CD4-positive, alpha-beta T cell treated with Interleukin-15 for 1 hour (primary cell): ENCODE data around the gene CER1.

Source experiments
- DNase-seq: peaks from one replicate; pipeline ENCODE4 v3.0.0-alpha.2; 2020

Gene CER1

GRCh38 chr9:14722391-14723035 lies at the start of gene CER1:
TSS of gene CER1 (minus strand) at chr9:14722733. CDS start at chr9:14722672, 61 bp downstream.
- DNase-seq: no peak

GRCh38 chr9:14770592-14770991 lies 48.1 kb upstream of the CER1 start:
- no peak for DNase-seq

DNA sequence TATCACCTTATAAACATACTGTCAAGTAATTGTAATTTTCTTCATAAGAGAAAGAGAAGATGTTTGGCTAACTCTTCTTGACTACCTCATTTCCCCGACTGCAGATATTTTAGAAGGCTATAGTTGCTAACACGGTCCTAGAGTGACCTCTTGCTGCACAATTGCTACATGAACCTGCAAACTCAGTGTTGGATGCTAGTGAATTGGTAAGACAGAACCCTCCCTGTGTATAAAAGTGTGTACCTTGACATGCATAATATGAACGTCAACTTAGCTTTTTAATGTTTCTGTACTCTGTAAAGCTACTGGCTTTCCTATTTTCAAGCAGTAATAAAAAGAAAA lies 46.7 kb upstream of the CER1 start:
- no peak for DNase-seq

- DNase-seq: no peak
Measured at GRCh38 chr9:14768405-14769229, 46.1 kb upstream of the CER1 start.

DNA sequence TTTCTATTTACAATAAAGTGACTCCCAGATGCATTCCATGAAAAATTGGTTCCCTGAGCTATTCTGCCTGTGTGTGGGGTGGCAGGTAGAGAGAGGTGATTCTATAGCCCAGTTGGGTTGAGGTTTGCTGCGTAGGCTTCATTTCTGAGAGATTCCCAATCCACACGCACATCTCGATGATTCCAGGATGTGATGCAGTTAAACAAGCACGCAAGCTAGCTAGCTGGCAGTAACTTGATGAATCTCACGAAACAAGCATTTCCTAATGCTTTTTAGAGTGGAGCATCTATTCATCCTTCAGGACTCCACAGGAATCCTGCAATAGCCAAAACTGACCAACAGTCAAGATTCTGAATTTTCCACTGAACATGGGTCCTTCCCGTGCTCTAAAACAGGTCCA lies 43.8 kb upstream of the CER1 start:
- DNase-seq: no peak

DNA sequence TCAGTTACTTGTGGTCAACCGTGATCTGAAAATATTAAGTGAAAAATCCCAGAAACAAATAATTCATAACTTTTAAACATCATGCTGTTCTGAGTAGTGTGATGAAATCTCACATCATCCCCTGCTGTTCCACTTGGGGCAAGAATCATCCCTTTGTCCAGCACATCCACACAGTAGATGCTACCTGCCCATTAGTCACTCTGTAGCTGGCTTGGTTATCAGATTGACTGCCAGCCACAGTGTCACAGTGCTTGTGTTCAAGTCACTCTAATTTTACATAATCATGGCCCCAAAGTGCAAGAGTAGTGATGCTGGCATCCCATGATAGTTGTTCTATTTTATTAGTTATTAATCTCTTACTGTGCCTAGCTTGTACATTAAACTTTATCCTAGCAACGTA lies 39.1 kb upstream of the CER1 start:
- no peak for DNase-seq

GRCh38 chr9:14760060-14760459 lies 37.5 kb upstream of the CER1 start:
- DNase-seq: no peak

- no peak for DNase-seq
Measured at GRCh38 chr9:14756291-14756690, 33.8 kb upstream of the CER1 start.

GRCh38 chr9:14752871-14753270 lies 30.3 kb upstream of the CER1 start:
- no peak for DNase-seq

- DNase-seq: no peak
Measured at GRCh38 chr9:14752271-14752670, 29.7 kb upstream of the CER1 start.

- no peak for DNase-seq
Measured at GRCh38 chr9:14750821-14751220, 28.3 kb upstream of the CER1 start.

GRCh38 chr9:14749741-14750211 lies 27.2 kb upstream of the CER1 start:
- no peak for DNase-seq

- DNase-seq: no peak
Measured at GRCh38 chr9:14748373-14748772, 25.8 kb upstream of the CER1 start.

DNA sequence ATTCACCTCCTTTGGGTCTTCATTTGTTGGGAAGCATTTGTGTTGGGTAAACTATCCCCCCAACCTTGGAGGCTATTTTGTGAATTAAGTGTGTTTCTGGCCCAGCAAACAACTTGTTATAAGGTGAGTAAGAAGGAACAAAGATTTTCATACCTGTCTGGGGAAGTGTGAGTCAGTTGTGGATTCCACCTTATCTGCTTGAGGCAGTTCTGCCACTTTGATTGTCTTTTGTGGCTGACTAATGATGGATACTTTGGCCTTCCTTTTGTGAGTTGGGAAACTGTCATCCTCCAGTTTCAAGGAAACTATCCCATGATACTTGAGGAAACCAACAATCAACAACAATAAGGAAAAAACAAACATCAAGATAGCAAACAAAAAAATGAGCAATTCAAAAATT lies 24.6 kb upstream of the CER1 start:
- no peak for DNase-seq

DNA sequence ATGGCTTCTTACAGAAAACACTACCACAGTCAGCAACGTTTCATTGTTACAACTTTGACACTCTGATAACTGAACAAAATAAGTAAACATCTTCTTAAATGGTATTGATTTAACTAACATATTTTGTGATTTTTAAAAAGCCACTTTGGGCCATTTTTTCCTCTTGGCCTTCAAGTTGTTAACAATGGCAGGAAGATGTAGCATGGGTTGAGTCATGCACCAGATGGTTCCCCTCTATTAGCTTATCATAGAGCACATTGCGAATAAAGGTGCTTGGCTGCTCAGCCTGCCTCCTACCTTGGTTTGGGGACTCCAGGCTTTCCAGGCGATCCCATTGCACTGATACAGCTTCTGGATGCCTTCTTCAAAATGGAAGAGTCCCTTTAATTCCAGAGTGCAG lies 24.1 kb upstream of the CER1 start:
- DNase-seq: no peak

GRCh38 chr9:14744768-14745167 lies 22.2 kb upstream of the CER1 start:
- no peak for DNase-seq

GRCh38 chr9:14741369-14741768 lies 18.8 kb upstream of the CER1 start:
- no peak for DNase-seq

- DNase-seq: no peak
Measured at GRCh38 chr9:14733133-14733532, 10.6 kb upstream of the CER1 start.

DNA sequence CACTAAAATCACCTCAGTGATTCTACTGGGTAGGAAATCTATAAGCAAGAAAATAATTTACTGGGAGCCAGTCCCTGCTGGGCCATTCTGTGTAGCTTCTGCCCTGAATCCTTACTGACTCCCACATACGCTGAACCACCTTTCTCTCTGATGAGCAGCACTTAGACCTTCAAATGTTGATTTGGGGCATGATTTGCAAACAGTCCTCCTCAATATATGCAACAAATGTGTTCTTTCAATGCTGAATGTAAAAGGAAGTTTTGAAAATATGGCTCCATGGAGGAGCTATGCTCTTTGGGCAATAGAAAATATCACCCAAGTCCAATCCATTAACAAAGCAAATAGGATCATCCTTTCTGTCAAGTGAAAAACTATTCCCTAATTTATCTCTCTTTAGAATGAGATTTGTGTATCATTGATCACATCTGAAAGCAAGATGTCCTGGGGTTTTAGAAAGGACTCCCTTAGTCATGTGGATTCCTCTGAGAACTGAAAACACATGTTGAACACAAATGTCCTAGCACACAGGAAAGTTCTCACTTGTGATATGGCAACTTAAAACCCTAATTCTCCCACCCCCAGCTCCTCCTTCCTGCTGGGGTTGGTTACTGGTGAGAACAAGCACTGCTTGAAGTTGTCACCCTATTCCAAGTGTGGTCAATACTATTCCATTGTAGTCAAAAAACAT lies 8.9 kb upstream of the CER1 start:
- no peak for DNase-seq

DNA sequence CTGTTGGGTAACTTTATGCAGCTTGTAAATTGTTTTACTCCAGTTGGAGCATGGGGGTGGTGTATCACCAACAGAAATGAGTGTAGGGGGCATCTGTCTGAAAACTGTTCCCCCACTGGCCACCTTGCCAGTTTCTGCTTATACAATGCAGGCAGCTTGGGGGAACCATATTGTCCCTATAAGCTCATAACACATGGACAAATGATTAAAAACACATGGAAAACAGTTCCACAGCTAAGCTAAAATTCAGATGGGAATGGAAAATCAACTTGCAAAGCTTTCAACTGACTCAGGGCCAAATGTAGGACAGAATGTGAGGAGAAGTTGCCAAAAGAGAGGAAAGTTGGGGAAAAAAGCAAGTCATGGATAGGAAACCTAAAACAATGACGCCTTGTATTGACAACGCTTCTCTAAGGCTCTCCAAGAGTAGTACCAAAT lies 7.9 kb upstream of the CER1 start:
- no peak for DNase-seq

DNA sequence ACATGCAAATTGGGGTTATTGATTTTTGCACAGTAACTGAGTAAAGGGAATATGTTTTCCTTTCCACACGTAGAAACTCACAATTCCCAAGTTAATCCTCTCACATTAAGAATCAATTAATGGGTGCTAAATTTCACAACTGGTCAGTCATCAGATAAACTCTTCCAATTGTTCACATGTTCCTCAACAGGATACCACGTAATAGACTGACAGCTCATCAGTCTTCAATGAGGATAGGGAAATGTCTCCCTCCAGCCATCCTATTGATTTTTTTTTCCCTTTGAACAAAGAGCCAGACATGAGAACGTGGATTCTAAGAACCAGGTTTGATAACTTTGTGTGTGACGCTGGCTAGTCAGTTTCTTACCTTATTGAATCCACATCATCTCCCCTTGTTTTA lies 768 bp upstream of the CER1 start:
- DNase-seq: no peak

- DNase-seq: no peak
Measured at GRCh38 chr9:14719231-14719923, 3.2 kb downstream of the CER1 start.

DNA sequence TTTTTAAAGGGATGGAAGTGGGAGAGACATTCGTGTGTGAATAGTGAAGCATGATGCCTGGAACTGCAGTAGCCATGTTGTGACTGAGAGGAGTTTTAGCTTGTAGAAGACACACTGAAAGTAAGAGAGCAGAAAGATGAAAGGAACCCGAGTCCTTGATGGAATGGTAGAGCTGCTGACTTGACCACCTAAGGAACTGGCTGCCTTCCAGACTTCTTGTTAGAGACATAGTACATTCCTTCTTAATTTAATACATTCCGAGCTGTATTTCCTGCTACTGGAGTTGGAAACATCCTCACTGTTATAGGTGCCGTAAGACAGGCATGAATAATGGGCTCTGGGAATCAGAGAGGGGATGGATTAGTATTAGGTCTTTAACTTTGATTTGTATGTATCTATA lies 7.4 kb downstream of the CER1 start:
- no peak for DNase-seq
